Tibial nerve (tissue), 4 donors: ENCODE measurements around the gene SIX5. TPM values are rescaled to one million over a fixed set of nuclear protein-coding genes. Genes with fewer than 3 reads are reported as not detected.
A peak's percentile ranks its signal among the peaks of the same experiment; 100 is the strongest.

Source experiments
- DNase-seq, 2 donors: peaks; one replicate each; pipeline ENCODE4 v3.0.0-alpha.2; 2019; ENCODE audit warnings: low spot score in 2 of 2
- H3K27ac ChIP-seq, 4 donors: fragments of 200-600 bp; sonication (generic) in 3 of 4; one replicate each; pipeline ENCODE4 v1.5.1; 2017 to 2019; ENCODE audit warnings: mild to moderate bottlenecking in 1 of 4
- H3K27me3 ChIP-seq, 2 donors: fragments of 200-600 bp; sonication (generic) in 1 of 2; one replicate each; pipeline versions ENCODE4 v1.5.1 to v1.6.0; 2017 to 2019
- H3K36me3 ChIP-seq, 3 donors: fragments of 200-600 bp; sonication (generic); one replicate each; pipeline ENCODE4 v1.5.1; 2018 to 2019
- H3K4me1 ChIP-seq, 4 donors: fragments of 200-600 bp; sonication (generic) in 3 of 4; one replicate each; pipeline ENCODE4 v1.5.1; 2017 to 2019
- H3K4me3 ChIP-seq, 4 donors: fragments of 200-600 bp; sonication (generic) in 3 of 4; one replicate each; pipeline ENCODE4 v1.5.1; 2017 to 2019; ENCODE audit warnings: mild to moderate bottlenecking in 1 of 4, moderate library complexity in 1 of 4
- H3K9me3 ChIP-seq, 4 donors: fragments of 200-600 bp; sonication (generic) in 3 of 4; one replicate each; pipeline ENCODE4 v1.5.1; 2017 to 2019
- CTCF ChIP-seq, 5 experiments: fragments of 200-600 bp in 3 of 5; fragments of 450-650 bp in 2 of 5; sonication (generic) in 3 of 5; IDR thresholded peaks; one replicate each; pipeline ENCODE4 v1.5.1; 2016 to 2019; ENCODE audit warnings: antibody characterized with exemption in 5 of 5, mild to moderate bottlenecking in 3 of 5, moderate library complexity in 2 of 5
- EP300 ChIP-seq, 2 donors: sonication (generic); formaldehyde crosslinking; IDR thresholded peaks; one replicate each; pipeline ENCODE4 v1.6.1; 2017; ENCODE audit warnings: antibody characterized with exemption in 2 of 2, mild to moderate bottlenecking in 1 of 2
- POLR2A ChIP-seq, 2 donors: fragments of 450-650 bp; IDR thresholded peaks; one replicate each; pipeline ENCODE4 v1.6.1; 2017; ENCODE audit warnings: antibody characterized with exemption in 2 of 2, mild to moderate bottlenecking in 2 of 2, moderate library complexity in 2 of 2
- WGBS, 2 donors: methylation state at CpG; one replicate each; pipeline ENCODE4 v1.1.5; 2018; 5-methylcytosine and 5-hydroxymethylcytosine counted together
- total RNA-seq, 4 donors: library from RNA; depleted of rRNA; stranded (reverse); fragments of >200 nt; gene quantifications; one replicate each; pipeline ENCODE4 v1.1.0, GENCODE V29; 2016

SIX5 gene
- total RNA-seq, 4 donors from 2014 or later, result 21.0 to 31.0 (median 22.9) TPM

DNA sequence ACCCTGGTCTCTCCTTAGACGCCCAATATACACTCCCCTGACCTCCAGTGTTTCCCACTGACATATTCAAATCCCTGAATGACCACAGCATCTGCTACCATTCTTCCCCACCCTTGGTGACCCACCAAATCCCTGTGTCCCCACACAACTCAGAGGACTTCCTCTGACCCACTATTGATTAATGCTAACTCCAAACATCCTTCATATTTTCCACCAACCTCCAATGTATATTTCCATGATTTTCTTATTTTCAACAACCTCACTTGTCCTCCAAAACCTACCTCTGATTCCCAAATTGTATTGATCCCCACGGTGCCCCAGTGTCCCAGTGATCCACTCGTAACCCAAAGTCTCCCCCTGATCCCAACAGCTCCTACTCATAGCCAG is 24.1 kb upstream of the SIX5 start:
- H3K4me3 ChIP-seq, result peak overlapping the region in 1 of 4 donors; percentile 80
- 40 to 44% methylated on average over 3 of the region's 3 CpGs for WGBS, 2 donors

DNA sequence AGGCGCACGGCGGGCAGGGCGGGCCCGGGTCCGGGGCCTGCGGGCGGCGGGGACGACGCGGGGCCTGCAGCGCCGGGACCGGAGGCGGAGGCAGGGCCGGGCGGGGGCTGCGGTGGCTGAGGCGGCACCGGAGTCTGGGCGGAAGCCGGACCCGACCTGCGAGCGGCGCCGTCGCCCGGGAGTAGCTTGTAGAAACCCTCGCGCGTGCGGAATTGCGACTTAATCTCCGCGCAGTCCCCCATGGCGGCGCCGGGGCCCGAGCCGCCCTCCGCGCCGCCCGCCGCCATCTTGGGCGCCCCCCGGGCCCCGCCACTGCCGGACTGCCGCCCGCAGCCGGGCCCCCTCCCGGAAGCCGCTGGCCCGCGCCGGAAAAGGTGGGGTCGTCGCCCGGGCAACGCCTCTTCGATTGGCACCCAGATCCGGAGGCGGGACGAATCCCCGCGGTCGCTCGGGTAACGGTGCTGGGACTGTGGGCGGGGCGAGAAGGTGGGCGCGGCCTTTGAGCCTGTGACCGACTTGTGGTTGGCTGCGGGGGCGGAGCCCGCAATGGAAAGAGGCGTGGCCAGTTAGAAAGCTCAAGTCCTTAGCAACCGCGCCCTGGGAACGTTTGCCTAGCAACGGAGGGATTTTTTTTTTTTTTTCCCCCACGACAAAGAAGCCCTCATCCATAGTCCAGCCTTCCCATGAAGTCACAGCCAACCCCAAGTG is 23.6 kb upstream of the SIX5 start, which contains the start of gene DMWD:
Gene DMWD (minus strand): TSS at position 376 of the 708 bp plus-strand sequence. CDS start 89 bp downstream, at position 287.
- no peaks in the 10 kb centered on the region for H3K27me3 ChIP-seq
- peak within 1 kb of the TSS; percentile 38 to 88 (median 76) for H3K27ac ChIP-seq
- peak; percentile 100 for DNase-seq
- H3K9me3 ChIP-seq, result no peaks in the 10 kb centered on the region
- H3K4me3 ChIP-seq, result peak within 1 kb of the TSS; percentile 41 to 80 (median 62)
- TF ChIP-seq EP300 (IDR thresholded peaks at IDR 0.05) (peak; percentile 67 to 78), POLR2A (IDR thresholded peaks at IDR 0.05) (peak; percentile 67 to 81), CTCF (IDR thresholded peaks at IDR 0.05) (peak in 2 of 5 experiments; percentile 23 to 43)
- WGBS, 2 donors, result 0% methylated on average over 19 to 38 of the region's 86 CpGs
- peaks cover 0 to 35% (median 8%) of the 10 kb centered on the region in 3 donors for H3K36me3 ChIP-seq
- H3K4me1 ChIP-seq, result peaks cover 0 to 25% (median 15%) of the 10 kb centered on the region in 4 donors

More for the DNA sequence above, 24.1 kb upstream of the SIX5 start:
- H3K27me3 ChIP-seq, result no peaks in the 10 kb centered on the region
- peaks cover 0 to 25% (median 15%) of the 10 kb centered on the region in 4 donors for H3K4me1 ChIP-seq
- H3K9me3 ChIP-seq, result no peaks in the 10 kb centered on the region
- TF ChIP-seq EP300 (IDR thresholded peaks at IDR 0.05) (no peak), CTCF (IDR thresholded peaks at IDR 0.05) (no peak), POLR2A (IDR thresholded peaks at IDR 0.05) (no peak)
- peaks cover 0 to 29% (median 8%) of the 10 kb centered on the region in 3 donors for H3K36me3 ChIP-seq
- H3K27ac ChIP-seq, result peak overlapping the region in 3 of 4 donors; percentile 17 to 83 (median 80)
- DNase-seq, result no peak

DNA sequence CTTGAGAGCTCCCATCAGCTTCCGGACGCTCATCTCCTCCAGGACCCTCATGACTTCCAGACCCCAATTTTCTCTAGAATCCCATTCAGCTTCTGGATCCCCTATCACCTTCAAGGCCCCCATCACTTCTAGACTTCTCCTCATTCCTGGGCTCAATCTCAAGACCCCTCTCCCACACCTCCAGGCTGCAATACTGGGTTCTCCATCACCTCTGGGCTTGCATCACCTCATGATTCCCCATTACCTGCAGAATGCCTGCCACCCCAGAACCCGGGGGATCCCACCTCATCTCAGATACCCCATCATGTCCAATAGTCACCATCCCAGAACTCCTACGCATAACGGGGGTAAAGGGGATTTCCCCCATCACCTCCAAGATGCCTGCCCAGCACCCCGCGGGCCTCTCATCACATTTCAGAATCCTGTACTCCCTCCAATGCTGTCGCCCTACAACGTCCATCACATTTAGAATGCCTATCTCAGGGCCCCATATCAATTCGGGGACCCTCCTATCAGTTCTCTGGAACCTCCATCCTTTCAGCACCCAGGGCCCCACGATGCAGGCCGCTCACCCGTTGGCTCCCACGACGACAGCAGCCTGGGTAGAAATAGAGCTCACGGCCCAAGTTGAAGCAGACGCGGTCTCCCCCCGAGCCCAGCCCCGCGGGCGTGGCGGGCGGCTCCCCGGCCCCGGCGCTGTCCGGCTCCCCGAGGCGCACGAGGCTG is 22.9 kb upstream of the SIX5 start:
- Histone ChIP-seq H3K9me3 (no peaks in the 10 kb centered on the region), H3K4me3 (peak overlapping the region; percentile 41 to 80 (median 62)), H3K4me1 (peaks cover 0 to 25% (median 15%) of the 10 kb centered on the region in 4 donors), H3K36me3 (peaks cover 0 to 42% (median 8%) of the 10 kb centered on the region in 3 donors), H3K27ac (peak overlapping the region; percentile 38 to 88 (median 74)), H3K27me3 (no peaks in the 10 kb centered on the region)
- WGBS, 2 donors, result 8 to 11% methylated on average over 14 to 18 of the region's 31 CpGs
- no peak for TF ChIP-seq POLR2A (IDR thresholded peaks at IDR 0.05)
- no peak for TF ChIP-seq CTCF (IDR thresholded peaks at IDR 0.05)
- no peak for DNase-seq

GRCh38 chr19:45790942-45791341 is 21.9 kb upstream of the SIX5 start:
- Histone ChIP-seq H3K27me3 (no peaks in the 10 kb centered on the region), H3K4me1 (peaks cover 0 to 25% (median 15%) of the 10 kb centered on the region in 4 donors), H3K27ac (peak overlapping the region in 1 of 4 donors; percentile 88), H3K4me3 (peak overlapping the region in 1 of 4 donors; percentile 80), H3K9me3 (no peaks in the 10 kb centered on the region), H3K36me3 (peaks cover 0 to 52% (median 8%) of the 10 kb centered on the region in 3 donors)
- no peak for TF ChIP-seq CTCF (IDR thresholded peaks at IDR 0.05)
- TF ChIP-seq EP300 (IDR thresholded peaks at IDR 0.05), result peak in 1 of 2 donors; percentile 7
- no peak for DNase-seq
- WGBS, 2 donors, result 73 to 83% methylated on average over 8 of the region's 8 CpGs
